Mucosa of stomach (tissue), 1 donor: ENCODE results near the gene PFN1.

Experiments used
- H3K27me3 ChIP-seq: one replicate; pipeline ENCODE4 v1.7.0; 2013; ENCODE audit warnings: mild to moderate bottlenecking, low read length; ENCODE audit not compliant: control insufficient read depth, insufficient read depth
- H3K36me3 ChIP-seq: one replicate; pipeline ENCODE4 v1.7.0; 2013; ENCODE audit warnings: low read length; ENCODE audit not compliant: control insufficient read depth, insufficient read depth
- H3K4me1 ChIP-seq: one replicate; pipeline ENCODE4 v1.7.0; 2013; ENCODE audit warnings: mild to moderate bottlenecking, low read length; ENCODE audit not compliant: control insufficient read depth, insufficient read depth
- H3K4me3 ChIP-seq: one replicate; pipeline ENCODE4 v1.7.0; 2013; ENCODE audit warnings: low read length
- H3K9ac ChIP-seq: one replicate; pipeline ENCODE4 v1.7.0; 2013; ENCODE audit warnings: mild to moderate bottlenecking, low read length, moderate library complexity
- H3K9me3 ChIP-seq: one replicate; pipeline ENCODE4 v1.7.0; 2013; ENCODE audit warnings: mild to moderate bottlenecking, low read length, moderate library complexity; ENCODE audit not compliant: control insufficient read depth
- donor health status: Pancreatic carcinoma.

PFN1 gene

DNA sequence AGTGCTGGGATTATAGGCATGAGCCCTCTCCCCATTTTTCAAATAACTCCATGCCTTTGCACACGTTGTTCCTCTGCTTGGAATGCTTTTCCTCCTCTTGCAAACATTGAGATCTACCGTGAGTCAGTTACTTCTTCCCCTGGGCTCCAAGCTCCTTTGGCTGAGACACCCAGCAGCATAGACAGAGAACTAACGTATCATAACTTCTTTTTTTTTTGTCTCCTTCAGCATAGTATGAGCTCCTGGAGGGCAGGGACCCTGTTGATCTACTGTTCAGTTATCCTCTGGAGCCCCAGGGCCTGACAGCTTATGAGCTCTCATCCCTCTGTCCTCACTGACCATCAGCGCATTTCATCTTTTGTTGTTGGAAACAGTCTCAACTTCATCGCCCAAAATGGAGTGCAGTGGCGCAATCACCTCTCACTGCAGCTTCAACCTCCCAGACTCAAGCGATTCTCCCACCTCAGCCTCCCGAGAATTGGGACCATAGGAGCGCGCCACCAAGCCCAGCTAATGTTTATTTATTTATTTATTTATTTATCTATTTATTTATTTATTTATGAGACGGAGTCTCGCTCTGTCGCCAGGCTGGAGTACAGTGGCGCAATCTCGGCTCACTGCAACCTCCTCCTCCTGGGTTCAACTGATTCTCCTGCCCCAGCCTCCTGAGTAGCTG, 17.1 kb upstream of the PFN1 start:
- Histone ChIP-seq H3K36me3 (no peaks in the 10 kb centered on the region), H3K9me3 (no peaks in the 10 kb centered on the region), H3K9ac (no peak overlapping the region), H3K4me1 (peaks cover 20% of the 10 kb centered on the region), H3K4me3 (no peak overlapping the region), H3K27me3 (no peaks in the 10 kb centered on the region)

- Histone ChIP-seq H3K27me3 (no peaks in the 10 kb centered on the region), H3K36me3 (no peaks in the 10 kb centered on the region), H3K9me3 (no peaks in the 10 kb centered on the region), H3K9ac (no peak overlapping the region), H3K4me3 (no peak overlapping the region), H3K4me1 (peaks cover 7% of the 10 kb centered on the region)
These were observed 12.1 kb upstream of the PFN1 start for GRCh38 chr17:4960279-4960922.

- Histone ChIP-seq H3K27me3 (no peaks in the 10 kb centered on the region), H3K9me3 (no peaks in the 10 kb centered on the region), H3K9ac (no peak overlapping the region), H3K4me1 (peaks cover 7% of the 10 kb centered on the region), H3K36me3 (no peaks in the 10 kb centered on the region), H3K4me3 (no peak overlapping the region)
These were observed 11.1 kb upstream of the PFN1 start for GRCh38 chr17:4959261-4959965.

DNA sequence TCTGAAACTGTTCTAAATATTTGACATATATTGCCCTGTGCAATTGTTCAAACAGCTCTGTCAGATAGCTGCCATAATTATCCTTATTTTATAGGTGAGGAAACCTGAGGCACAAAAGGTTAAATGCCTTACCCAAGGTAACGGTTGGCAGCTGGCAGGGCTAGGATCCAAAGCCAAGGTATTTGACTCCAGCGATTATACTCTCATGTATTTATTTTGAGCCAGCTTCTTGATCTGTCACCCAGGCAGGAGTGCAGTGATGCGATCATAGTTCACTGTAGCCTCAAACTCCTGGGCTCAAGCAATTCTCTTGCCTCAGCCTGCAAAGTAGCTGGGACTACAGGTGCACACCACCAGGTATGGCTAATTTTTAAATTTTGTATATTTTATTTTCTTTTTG, 9.8 kb upstream of the PFN1 start:
- H3K4me3 ChIP-seq, result no peak overlapping the region
- no peak overlapping the region for H3K9ac ChIP-seq
- no peaks in the 10 kb centered on the region for H3K36me3 ChIP-seq
- H3K4me1 ChIP-seq, result peaks cover 16% of the 10 kb centered on the region
- H3K27me3 ChIP-seq, result no peaks in the 10 kb centered on the region
- no peaks in the 10 kb centered on the region for H3K9me3 ChIP-seq

DNA sequence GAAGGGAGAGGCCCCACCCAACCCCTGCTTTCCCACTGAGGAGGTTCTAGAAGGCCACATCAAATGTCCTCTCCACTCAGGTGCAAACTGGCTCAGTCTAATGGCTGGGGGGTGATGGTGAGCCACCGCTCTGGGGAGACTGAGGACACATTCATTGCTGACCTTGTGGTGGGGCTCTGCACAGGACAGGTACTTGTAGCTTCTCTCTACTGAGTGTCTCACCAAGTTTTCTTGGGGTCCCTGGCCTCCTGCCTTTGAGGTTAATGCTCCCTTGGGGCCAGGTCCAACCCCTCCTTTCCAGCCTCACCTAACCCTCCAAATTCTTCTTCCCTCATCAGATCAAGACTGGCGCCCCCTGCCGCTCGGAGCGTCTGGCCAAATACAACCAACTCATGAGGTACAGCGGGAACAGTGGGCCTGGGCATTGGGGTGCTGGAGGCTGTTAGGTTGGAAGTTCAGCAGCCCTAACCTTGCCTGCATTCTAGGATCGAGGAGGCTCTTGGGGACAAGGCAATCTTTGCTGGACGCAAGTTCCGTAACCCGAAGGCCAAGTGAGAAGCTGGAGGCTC, 8.2 kb upstream of the PFN1 start:
- Histone ChIP-seq H3K27me3 (no peaks in the 10 kb centered on the region), H3K9me3 (no peaks in the 10 kb centered on the region), H3K36me3 (no peaks in the 10 kb centered on the region), H3K9ac (no peak overlapping the region), H3K4me1 (peaks cover 18% of the 10 kb centered on the region), H3K4me3 (no peak overlapping the region)

GRCh38 chr17:4955091-4955490, 6.8 kb upstream of the PFN1 start:
- Histone ChIP-seq H3K4me3 (no peak overlapping the region), H3K9ac (no peak overlapping the region), H3K27me3 (no peaks in the 10 kb centered on the region), H3K4me1 (peaks cover 25% of the 10 kb centered on the region), H3K9me3 (no peaks in the 10 kb centered on the region), H3K36me3 (no peaks in the 10 kb centered on the region)

DNA sequence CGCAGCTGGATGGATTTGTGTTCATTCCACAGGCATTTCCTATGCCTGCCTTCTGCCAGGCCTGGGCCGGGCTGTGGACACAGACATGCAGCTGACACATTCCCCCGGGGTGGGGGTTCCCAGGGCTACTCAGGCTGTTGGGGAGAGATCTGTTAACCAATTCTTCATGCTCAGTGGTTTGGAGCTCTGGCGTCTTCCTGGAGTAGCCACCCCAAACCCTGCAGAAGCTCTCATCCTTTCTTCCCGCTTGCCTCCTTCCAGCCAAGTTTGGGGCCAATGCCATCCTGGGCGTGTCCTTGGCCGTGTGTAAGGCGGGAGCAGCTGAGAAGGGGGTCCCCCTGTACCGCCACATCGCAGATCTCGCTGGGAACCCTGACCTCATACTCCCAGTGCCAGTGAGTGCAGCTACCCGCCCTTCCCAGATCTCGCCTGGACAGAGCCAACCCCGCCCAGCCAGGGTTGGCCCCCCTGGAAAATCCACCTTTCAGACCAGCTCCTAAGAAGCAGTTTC, 5.2 kb upstream of the PFN1 start:
- Histone ChIP-seq H3K9ac (no peak overlapping the region), H3K9me3 (no peaks in the 10 kb centered on the region), H3K4me3 (no peak overlapping the region), H3K4me1 (peaks cover 26% of the 10 kb centered on the region), H3K36me3 (no peaks in the 10 kb centered on the region), H3K27me3 (no peaks in the 10 kb centered on the region)

DNA sequence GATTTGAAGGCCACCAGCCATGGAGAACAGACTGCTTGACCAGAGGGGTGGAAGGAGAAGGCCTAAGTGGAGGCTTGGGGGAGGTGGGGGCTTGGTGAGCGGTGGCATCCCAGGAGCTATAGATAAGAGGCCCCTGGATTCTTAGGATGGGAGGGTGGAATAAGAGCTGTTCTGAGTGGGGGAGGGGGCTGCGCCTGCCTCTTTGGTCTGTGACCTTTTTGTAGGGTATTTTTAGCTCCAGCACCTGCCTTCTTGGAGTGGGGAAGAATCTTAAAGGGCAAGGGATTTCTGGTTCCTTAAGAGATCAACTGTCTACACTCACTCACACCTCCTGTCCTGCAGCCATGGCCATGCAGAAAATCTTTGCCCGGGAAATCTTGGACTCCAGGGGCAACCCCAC, 3.2 kb upstream of the PFN1 start:
- no peak overlapping the region for H3K4me3 ChIP-seq
- H3K9ac ChIP-seq, result no peak overlapping the region
- no peaks in the 10 kb centered on the region for H3K27me3 ChIP-seq
- H3K36me3 ChIP-seq, result no peaks in the 10 kb centered on the region
- H3K9me3 ChIP-seq, result no peaks in the 10 kb centered on the region
- H3K4me1 ChIP-seq, result peaks cover 27% of the 10 kb centered on the region

DNA sequence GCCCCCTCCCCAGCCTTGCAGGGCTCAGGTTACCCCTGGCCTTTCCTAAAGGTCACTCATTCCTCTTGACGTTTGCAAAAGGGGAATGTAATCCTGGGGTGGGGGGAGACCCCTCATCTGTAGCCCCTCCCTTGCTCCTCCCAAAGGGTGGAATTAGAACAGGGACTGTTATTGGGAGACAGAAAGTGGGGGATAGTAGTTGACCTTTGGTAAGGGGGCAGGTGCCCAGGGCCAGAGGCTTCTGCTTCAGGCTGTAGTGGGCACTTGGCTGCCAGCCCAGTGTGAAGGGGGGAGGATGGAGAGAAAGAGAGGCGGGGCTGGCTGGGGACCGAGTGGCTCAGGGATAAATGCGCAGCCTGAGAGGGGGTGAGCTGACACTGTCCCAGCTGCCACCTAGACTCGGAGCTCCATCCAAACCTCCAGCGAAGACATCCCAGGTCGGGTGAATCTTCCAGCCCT, 2.4 kb upstream of the PFN1 start, which contains the start of gene ENO3:
TSS of gene ENO3 (plus strand) at position 374 of the 459 bp plus-strand sequence. CDS start 711 bp downstream, outside the sequence.
- Histone ChIP-seq H3K9me3 (no peaks in the 10 kb centered on the region), H3K4me3 (peak within 1 kb of the TSS; percentile 21), H3K9ac (peak within 1 kb of the TSS; percentile 83), H3K4me1 (peaks cover 26% of the 10 kb centered on the region), H3K36me3 (no peaks in the 10 kb centered on the region), H3K27me3 (no peaks in the 10 kb centered on the region)

DNA sequence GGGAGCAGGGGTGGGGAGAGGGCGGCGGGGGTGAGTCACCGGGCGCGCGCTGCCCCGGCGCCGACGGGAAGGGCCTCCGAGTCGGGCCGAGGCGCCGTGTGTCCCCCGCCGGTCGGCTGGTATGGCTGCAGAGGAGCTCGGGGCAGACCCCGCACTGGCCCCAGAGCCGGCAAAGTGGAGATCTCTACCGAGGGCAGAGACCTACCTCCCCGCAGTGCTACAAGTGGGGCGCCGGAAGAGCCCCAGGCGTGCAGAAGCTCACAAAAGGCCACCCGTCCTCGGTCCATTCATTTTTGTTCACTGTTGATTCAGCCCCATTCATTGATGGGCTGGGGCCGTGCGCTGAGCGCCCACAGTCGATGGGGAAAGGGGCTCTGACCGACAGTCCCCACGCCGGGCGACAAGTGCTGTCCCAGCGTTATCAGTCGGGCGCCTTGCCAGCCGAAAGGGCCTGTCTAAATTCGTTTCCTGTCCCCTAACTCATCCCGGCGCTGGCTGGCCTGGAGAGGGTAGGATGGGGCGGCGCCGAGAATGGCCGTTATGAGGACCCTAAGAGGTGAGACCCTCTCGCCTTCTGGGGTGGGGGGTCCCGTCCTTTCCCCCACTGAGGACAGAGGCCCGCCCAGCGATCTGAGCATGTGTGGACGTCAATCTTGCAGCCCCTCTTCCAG, 1.9 kb upstream of the PFN1 start:
- Histone ChIP-seq H3K9ac (peak overlapping the region; percentile 83), H3K27me3 (no peaks in the 10 kb centered on the region)

GRCh38 chr17:4949321-4950074, 1.2 kb upstream of the PFN1 start:
- Histone ChIP-seq H3K4me3 (peak overlapping the region; percentile 22), H3K9me3 (no peaks in the 10 kb centered on the region), H3K9ac (peak overlapping the region; percentile 83), H3K4me1 (peaks cover 39% of the 10 kb centered on the region), H3K36me3 (peaks cover 5% of the 10 kb centered on the region), H3K27me3 (no peaks in the 10 kb centered on the region)

More for the DNA sequence above, 1.9 kb upstream of the PFN1 start:
- Histone ChIP-seq H3K36me3 (no peaks in the 10 kb centered on the region), H3K4me3 (peak overlapping the region; percentile 21), H3K4me1 (peaks cover 32% of the 10 kb centered on the region), H3K9me3 (no peaks in the 10 kb centered on the region)
